CD8-positive, alpha-beta memory T cell (primary cell): ENCODE results near the gene FHIT. TPM values are rescaled to one million over a fixed set of nuclear protein-coding genes. Genes with fewer than 3 reads are reported as not detected.

ENCODE experiments used
- CTCF ChIA-PET: fragments of 350-600 bp; sonication (Branson Sonifier 250); formaldehyde crosslinking; loops from one replicate; lab custom pipeline; 2021; ENCODE audit warnings: antibody characterized with exemption; lab: Charles Lee
- POLR2A ChIA-PET: fragments of 350-600 bp; sonication (Branson Sonifier 250); formaldehyde crosslinking; loops from one replicate; lab custom pipeline; 2021; ENCODE audit warnings: antibody characterized with exemption; lab: Charles Lee
- DNase-seq, 5 donors: peaks; one replicate each; pipeline versions ENCODE4 v3.0.0 to v3.0.0-alpha.2; 2020 to 2022; ENCODE audit warnings: mixed read lengths in 1 of 5
- H3K27ac ChIP-seq: one replicate; pipeline ENCODE4 v1.7.0; 2013; ENCODE audit warnings: low read depth, mild to moderate bottlenecking, low read length, moderate library complexity
- H3K27me3 ChIP-seq: 2 replicates; pipeline ENCODE4 v1.7.0; 2013; ENCODE audit warnings: low read length, mild to moderate bottlenecking; ENCODE audit not compliant: insufficient read depth, poor library complexity, severe bottlenecking
- H3K36me3 ChIP-seq: 2 replicates; pipeline ENCODE4 v1.7.0; 2013; ENCODE audit warnings: mild to moderate bottlenecking, low read length, moderate library complexity; ENCODE audit not compliant: insufficient read depth
- H3K4me1 ChIP-seq: 2 replicates; pipeline ENCODE4 v1.7.0; 2013; ENCODE audit warnings: mild to moderate bottlenecking, low read length, moderate library complexity; ENCODE audit not compliant: insufficient read depth
- H3K4me3 ChIP-seq: 2 replicates; pipeline ENCODE4 v1.7.0; 2013; ENCODE audit warnings: mild to moderate bottlenecking, low read length
- H3K9me3 ChIP-seq: 2 replicates; pipeline ENCODE4 v1.7.0; 2013; ENCODE audit warnings: mild to moderate bottlenecking, low read length
- H3K27ac Mint-ChIP-seq, 8 donors: one replicate each; pipeline ENCODE4 v1.8.0; 2020 to 2021; ENCODE audit warnings: mixed read lengths in 8 of 8, mild to moderate bottlenecking in 6 of 8, inconsistent platforms in 3 of 8, moderate library complexity in 3 of 8
- H3K27me3 Mint-ChIP-seq, 2 donors: one replicate each; pipeline ENCODE4 v1.8.0; 2020 to 2021; ENCODE audit warnings: mixed read lengths in 2 of 2, mild to moderate bottlenecking in 1 of 2, moderate library complexity in 1 of 2
- H3K36me3 Mint-ChIP-seq, 3 donors: one replicate each; pipeline ENCODE4 v1.8.0; 2020 to 2021; ENCODE audit warnings: mixed read lengths in 3 of 3, inconsistent platforms in 1 of 3, mild to moderate bottlenecking in 1 of 3
- H3K4me1 Mint-ChIP-seq, 3 donors: one replicate each; pipeline ENCODE4 v1.8.0; 2020 to 2021; ENCODE audit warnings: mixed read lengths in 3 of 3, inconsistent platforms in 1 of 3, mild to moderate bottlenecking in 1 of 3
- H3K4me3 Mint-ChIP-seq, 7 donors: one replicate each; pipeline ENCODE4 v1.8.0; 2020 to 2021; ENCODE audit warnings: mixed read lengths in 7 of 7, mild to moderate bottlenecking in 6 of 7, moderate library complexity in 4 of 7, inconsistent platforms in 2 of 7
- H3K9me3 Mint-ChIP-seq, 5 donors: one replicate each; pipeline ENCODE4 v1.8.0; 2020 to 2022; ENCODE audit warnings: mixed read lengths in 5 of 5, mild to moderate bottlenecking in 3 of 5, moderate library complexity in 2 of 5, inconsistent platforms in 1 of 5
- polyA plus RNA-seq: library from polyadenylated mRNA; unstranded; fragments of 300-500 nt; fragmentation: Illumina TruSeq; gene quantifications from one replicate; pipeline ENCODE4 v1.2.3, GENCODE V29; 2021
- total RNA-seq, 2 experiments: library from RNA; stranded (reverse); gene quantifications; one replicate each; pipeline ENCODE4 v1.2.3, GENCODE V29; 2021

Gene FHIT
- total and polyA plus RNA-seq, 3 experiments from 2014 or later, result 4.1 to 7.4 (median 4.2) TPM

GRCh38 chr3:60424942-60425341 lies 826.3 kb downstream of the FHIT start:
- no peak overlapping the region for H3K4me3 ChIP-seq
- H3K4me1 Mint-ChIP-seq, result no peaks in the 10 kb centered on the region
- no peak overlapping the region for H3K4me3 Mint-ChIP-seq
- H3K9me3 Mint-ChIP-seq, result no peaks in the 10 kb centered on the region
- no peaks in the 10 kb centered on the region for H3K36me3 ChIP-seq
- H3K9me3 ChIP-seq, result no peaks in the 10 kb centered on the region
- DNase-seq, result no peak
- H3K27ac ChIP-seq, result no peak overlapping the region
- no peaks in the 10 kb centered on the region for H3K4me1 ChIP-seq
- H3K27ac Mint-ChIP-seq, result no peak overlapping the region
- H3K27me3 Mint-ChIP-seq, result peaks cover 0 to 1% of the 10 kb centered on the region in 2 donors
- POLR2A ChIA-PET, result no interaction called here
- H3K36me3 Mint-ChIP-seq, result no peaks in the 10 kb centered on the region
- no peaks in the 10 kb centered on the region for H3K27me3 ChIP-seq
- CTCF ChIA-PET, result no interaction called here

GRCh38 chr3:60424034-60424433 lies 827.2 kb downstream of the FHIT start:
- no peak for DNase-seq
- ChIA-PET POLR2A (no interaction called here), CTCF (no interaction called here)
- Histone ChIP-seq H3K4me1 (no peaks in the 10 kb centered on the region), H3K4me3 (no peak overlapping the region), H3K36me3 (no peaks in the 10 kb centered on the region), H3K9me3 (no peaks in the 10 kb centered on the region), H3K27me3 (no peaks in the 10 kb centered on the region), H3K27ac (no peak overlapping the region)
- no peaks in the 10 kb centered on the region for H3K36me3 Mint-ChIP-seq
- no peaks in the 10 kb centered on the region for H3K4me1 Mint-ChIP-seq
- no peak overlapping the region for H3K4me3 Mint-ChIP-seq
- H3K9me3 Mint-ChIP-seq, result no peaks in the 10 kb centered on the region
- H3K27me3 Mint-ChIP-seq, result peaks cover 0 to 1% of the 10 kb centered on the region in 2 donors
- no peak overlapping the region for H3K27ac Mint-ChIP-seq

- Mint-ChIP-seq H3K36me3 (no peaks in the 10 kb centered on the region), H3K27ac (no peak overlapping the region), H3K27me3 (peaks cover 0 to 1% of the 10 kb centered on the region in 2 donors), H3K4me3 (no peak overlapping the region), H3K9me3 (no peaks in the 10 kb centered on the region), H3K4me1 (no peaks in the 10 kb centered on the region)
- Histone ChIP-seq H3K9me3 (no peaks in the 10 kb centered on the region), H3K4me1 (no peaks in the 10 kb centered on the region), H3K4me3 (no peak overlapping the region), H3K36me3 (no peaks in the 10 kb centered on the region), H3K27me3 (no peaks in the 10 kb centered on the region), H3K27ac (no peak overlapping the region)
- DNase-seq, result no peak
- ChIA-PET POLR2A (no interaction called here), CTCF (no interaction called here)
Observed at GRCh38 chr3:60423556-60423955, 827.7 kb downstream of the FHIT start.

- no peak overlapping the region for H3K4me3 ChIP-seq
- H3K36me3 ChIP-seq, result no peaks in the 10 kb centered on the region
- H3K36me3 Mint-ChIP-seq, result no peaks in the 10 kb centered on the region
- POLR2A ChIA-PET, result no interaction called here
- H3K4me3 Mint-ChIP-seq, result no peak overlapping the region
- no peak overlapping the region for H3K27ac Mint-ChIP-seq
- no peaks in the 10 kb centered on the region for H3K9me3 Mint-ChIP-seq
- CTCF ChIA-PET, result no interaction called here
- no peaks in the 10 kb centered on the region for H3K27me3 ChIP-seq
- no peak overlapping the region for H3K27ac ChIP-seq
- H3K4me1 ChIP-seq, result no peaks in the 10 kb centered on the region
- H3K4me1 Mint-ChIP-seq, result no peaks in the 10 kb centered on the region
- no peaks in the 10 kb centered on the region for H3K9me3 ChIP-seq
- H3K27me3 Mint-ChIP-seq, result peaks cover 0 to 1% of the 10 kb centered on the region in 2 donors
- no peak for DNase-seq
Observed at GRCh38 chr3:60421749-60422446, 829.4 kb downstream of the FHIT start.

- Histone ChIP-seq H3K9me3 (no peaks in the 10 kb centered on the region), H3K4me3 (no peak overlapping the region), H3K27me3 (no peaks in the 10 kb centered on the region), H3K4me1 (no peaks in the 10 kb centered on the region), H3K27ac (no peak overlapping the region), H3K36me3 (no peaks in the 10 kb centered on the region)
- Mint-ChIP-seq H3K9me3 (peaks cover 0 to 8% (median 0%) of the 10 kb centered on the region in 5 donors), H3K4me1 (no peaks in the 10 kb centered on the region), H3K36me3 (peaks cover 0 to 4% (median 0%) of the 10 kb centered on the region in 3 donors), H3K27ac (no peak overlapping the region), H3K4me3 (no peak overlapping the region), H3K27me3 (peaks cover 0 to 3% of the 10 kb centered on the region in 2 donors)
- DNase-seq, result no peak
- POLR2A ChIA-PET, result no interaction called here
- CTCF ChIA-PET, result no interaction called here
Observed at GRCh38 chr3:60417576-60417975, 833.7 kb downstream of the FHIT start.

- no peaks in the 10 kb centered on the region for H3K4me1 Mint-ChIP-seq
- Histone ChIP-seq H3K27me3 (no peaks in the 10 kb centered on the region), H3K4me1 (no peaks in the 10 kb centered on the region), H3K27ac (no peak overlapping the region), H3K9me3 (no peaks in the 10 kb centered on the region), H3K4me3 (no peak overlapping the region), H3K36me3 (no peaks in the 10 kb centered on the region)
- no peak for DNase-seq
- H3K36me3 Mint-ChIP-seq, result peaks cover 0 to 4% (median 0%) of the 10 kb centered on the region in 3 donors
- H3K27me3 Mint-ChIP-seq, result peaks cover 0 to 3% of the 10 kb centered on the region in 2 donors
- peaks cover 0 to 8% (median 0%) of the 10 kb centered on the region in 5 donors for H3K9me3 Mint-ChIP-seq
- POLR2A ChIA-PET, result no interaction called here
- H3K27ac Mint-ChIP-seq, result peak overlapping the region in 1 of 8 donors; percentile 7
- CTCF ChIA-PET, result no interaction called here
- H3K4me3 Mint-ChIP-seq, result no peak overlapping the region
Observed at GRCh38 chr3:60414011-60414410, 837.2 kb downstream of the FHIT start.

GRCh38 chr3:60413551-60413950 lies 837.7 kb downstream of the FHIT start:
- Histone ChIP-seq H3K27ac (no peak overlapping the region), H3K4me1 (no peaks in the 10 kb centered on the region), H3K9me3 (no peaks in the 10 kb centered on the region), H3K36me3 (no peaks in the 10 kb centered on the region), H3K27me3 (no peaks in the 10 kb centered on the region), H3K4me3 (no peak overlapping the region)
- no peaks in the 10 kb centered on the region for H3K4me1 Mint-ChIP-seq
- H3K27ac Mint-ChIP-seq, result no peak overlapping the region
- ChIA-PET CTCF (no interaction called here), POLR2A (no interaction called here)
- H3K4me3 Mint-ChIP-seq, result no peak overlapping the region
- no peak for DNase-seq
- peaks cover 0 to 3% of the 10 kb centered on the region in 2 donors for H3K27me3 Mint-ChIP-seq
- H3K36me3 Mint-ChIP-seq, result peaks cover 0 to 4% (median 0%) of the 10 kb centered on the region in 3 donors
- H3K9me3 Mint-ChIP-seq, result peaks cover 0 to 8% (median 0%) of the 10 kb centered on the region in 5 donors

- no peaks in the 10 kb centered on the region for H3K4me1 Mint-ChIP-seq
- peaks cover 0 to 2% of the 10 kb centered on the region in 2 donors for H3K27me3 Mint-ChIP-seq
- ChIA-PET POLR2A (no interaction called here), CTCF (no interaction called here)
- H3K36me3 ChIP-seq, result no peaks in the 10 kb centered on the region
- H3K27ac Mint-ChIP-seq, result no peak overlapping the region
- no peak overlapping the region for H3K27ac ChIP-seq
- no peaks in the 10 kb centered on the region for H3K9me3 ChIP-seq
- no peaks in the 10 kb centered on the region for H3K4me1 ChIP-seq
- no peak for DNase-seq
- H3K9me3 Mint-ChIP-seq, result peaks cover 0 to 2% (median 0%) of the 10 kb centered on the region in 5 donors
- no peak overlapping the region for H3K4me3 ChIP-seq
- H3K36me3 Mint-ChIP-seq, result no peaks in the 10 kb centered on the region
- no peak overlapping the region for H3K4me3 Mint-ChIP-seq
- no peaks in the 10 kb centered on the region for H3K27me3 ChIP-seq
Observed at GRCh38 chr3:60403866-60404265, 847.4 kb downstream of the FHIT start.
